Measurements from ENCODE around the gene TOLLIP. TPM values are rescaled to one million over a fixed set of nuclear protein-coding genes. Genes with fewer than 3 reads are reported as not detected.

Gene TOLLIP
- total and polyA plus RNA-seq, 9 of the 15 experiments (the other 6 are each of a cell fraction or from before 2014, with no cell fraction given), result 0.23 to 22.8 (median 7.1) TPM

GRCh38 chr11:1270476-1270875 is 39.0 kb downstream of the TOLLIP start (continued):
- TF ChIP-seq ZNF764 (CRISPR knock-in tag; IDR thresholded peaks at IDR 0.05; ENCODE audit: low read depth), result no peak

- H3K4me1 ChIP-seq (replicated peaks in 1 of 2; ENCODE audit: control insufficient read depth in 2 of 2, insufficient read depth in 2 of 2, low read length in 2 of 2), result peaks cover 3 to 19% of the 10 kb centered on the region in 2 experiments; a peak in 4 of 5 replicates
- in situ Hi-C loops (cut with MboI) (no loop called here), intact Hi-C loops (cut with micrococcal nuclease) (no loop called here)
- no peaks in the 10 kb centered on the region for H3K79me2 ChIP-seq (ENCODE audit: control insufficient read depth, insufficient read depth, low read length)
- no peaks in the 10 kb centered on the region for H3K9me1 ChIP-seq (ENCODE audit: control insufficient read depth, insufficient read depth, low read length)
- peak overlapping the region in 1 of 2 experiments; percentile 77; a peak in 1 of 4 replicates for H3K9ac ChIP-seq (ENCODE audit: insufficient read depth in 1 of 2, low read depth in 2 of 2, low read length in 2 of 2)
- BruUV-seq (replicated peaks), result no TSS peak
- CTCF ChIA-PET (ENCODE audit: low intra/inter-chr PET ratio), result no interaction called here
- H3K9me3 ChIP-seq (replicated peaks; ENCODE audit: control insufficient read depth, insufficient read depth, low read depth, low read length), result 0 out of 2 replicates have a peak, but pooled peaks cover 3% of the 10 kb centered on the region
- no peaks in the 10 kb centered on the region for H3K36me3 ChIP-seq (ENCODE audit: control insufficient read depth, insufficient read depth, low read length)
- FAIRE-seq (no peak), DNase-seq (ENCODE audit: extremely low read depth in 1 of 4, low spot score in 3 of 4) (no peak), ATAC-seq (no peak)
- 21% methylated on average over 5 of the region's 5 CpGs for WGBS (ENCODE audit: insufficient coverage, low coverage, missing lambda C conversion rate)
- H3K27me3 ChIP-seq (ENCODE audit: control insufficient read depth in 2 of 2, insufficient read depth in 2 of 2, low read length in 2 of 2), result peaks cover 0 to 7% of the 10 kb centered on the region in 2 experiments; a peak in 1 of 5 replicates
- H2AFZ ChIP-seq (ENCODE audit: low read depth, low read length), result no peak overlapping the region
- H4K20me1 ChIP-seq (replicated peaks; ENCODE audit: control insufficient read depth, insufficient read depth, low read length), result no peaks in the 10 kb centered on the region
- POLR2A ChIA-PET, result interaction anchor here (0.6 kb wide), 3 partner anchors 38 to 1818 kb away, joined by 3 read pairs; no protein-coding TSS in a partner anchor
- no peak overlapping the region for H3K4me3 ChIP-seq
- no peak overlapping the region for H3K4me2 ChIP-seq (ENCODE audit: insufficient read depth, low read length)
- H3K27ac ChIP-seq (ENCODE audit: extremely low read depth, low read depth, low read length), result no peak overlapping the region
- TF ChIP-seq KDM1A (IDR thresholded peaks at IDR 0.05) (no peak), PHB (CRISPR knock-in tag; IDR thresholded peaks at IDR 0.05) (no peak), POU5F1 (IDR thresholded peaks at IDR 0.05; ENCODE audit: borderline replicate concordance, low read depth, low read length, partially characterized antibody) (no peak), HNRNPH1 (optimal IDR thresholded peaks at IDR 0.05; ENCODE audit: low read depth, low read length) (no peak), MYC (IDR thresholded peaks at IDR 0.05; ENCODE audit: low read depth, low read length) (no peak), MYC (CRISPR knock-in tag; IDR thresholded peaks at IDR 0.05; ENCODE audit: borderline replicate concordance, low read depth) (no peak), E2F1 (CRISPR knock-in tag; IDR thresholded peaks at IDR 0.05) (no peak), ESRRB (CRISPR knock-in tag; IDR thresholded peaks at IDR 0.05; ENCODE audit: borderline replicate concordance) (no peak), POLR2AphosphoS5 (IDR thresholded peaks at IDR 0.05; ENCODE audit: control insufficient read depth, insufficient read depth, low read depth, low read length) (no peak), CUX1 (CRISPR knock-in tag; IDR thresholded peaks at IDR 0.05) (no peak), KLF6 (CRISPR knock-in tag; IDR thresholded peaks at IDR 0.05; ENCODE audit: borderline replicate concordance) (no peak), MCM2 (IDR thresholded peaks at IDR 0.05; ENCODE audit: low read depth) (no peak), ZKSCAN1 (IDR thresholded peaks at IDR 0.05; ENCODE audit: low read depth, low read length) (no peak)
These were observed 39.5 kb downstream of the TOLLIP start for GRCh38 chr11:1269957-1270356.

All from K562 (cell line).